HuH-7.5 (cell line): Measurements from ENCODE around the gene ABHD10.
"Not testable (repeated sequence)": the region's sequence is repeated elsewhere in the genome, so short reads cannot be mapped to it uniquely, and the experiment has no call there.

Source experiments
- DNase-seq: peaks from one replicate; pipeline ENCODE4 v3.0.0; 2011; ENCODE audit warnings: low spot score

The ABHD10 gene

DNA sequence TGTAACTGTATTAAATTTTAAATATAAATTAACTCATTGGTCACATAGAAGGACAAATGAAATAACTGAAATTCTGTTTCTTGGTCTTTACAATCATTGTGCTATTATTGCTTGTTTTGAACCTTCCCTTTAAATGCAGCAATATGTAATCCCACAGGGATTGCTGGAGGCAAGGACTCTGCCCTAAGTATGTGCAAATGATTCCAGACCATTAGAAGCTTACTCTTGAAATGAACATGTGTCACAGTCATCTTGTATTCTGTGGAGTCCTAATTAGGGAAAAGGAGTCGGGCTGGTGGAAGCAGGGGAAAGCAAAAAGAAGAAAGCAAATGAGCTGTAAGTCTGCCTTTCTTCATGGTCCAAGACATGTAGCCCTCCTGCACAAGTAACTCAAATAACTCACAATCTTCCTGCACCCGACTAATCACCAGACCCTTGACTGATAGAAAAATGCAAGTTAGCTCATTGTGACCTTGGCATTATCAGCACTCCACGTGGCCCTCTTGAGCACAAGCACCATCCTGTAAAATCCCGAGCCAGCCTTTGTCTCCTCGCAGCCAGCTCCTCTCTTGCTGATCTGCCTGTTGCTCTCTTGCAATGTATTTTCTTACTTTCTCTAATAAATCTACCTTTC is 53.4 kb downstream of the ABHD10 start:
- DNase-seq, result no peak

- DNase-seq, result no peak
Measured at GRCh38 chr3:112034436-112034835, 55.6 kb downstream of the ABHD10 start, which contains the start of gene TMPRSS7. Gene TMPRSS7 (plus strand): TSS chr3:112034736. CDS start chr3:112034846, 110 bp downstream.

- no peak for DNase-seq
Measured at GRCh38 chr3:112035241-112035640, 56.4 kb downstream of the ABHD10 start.

DNA sequence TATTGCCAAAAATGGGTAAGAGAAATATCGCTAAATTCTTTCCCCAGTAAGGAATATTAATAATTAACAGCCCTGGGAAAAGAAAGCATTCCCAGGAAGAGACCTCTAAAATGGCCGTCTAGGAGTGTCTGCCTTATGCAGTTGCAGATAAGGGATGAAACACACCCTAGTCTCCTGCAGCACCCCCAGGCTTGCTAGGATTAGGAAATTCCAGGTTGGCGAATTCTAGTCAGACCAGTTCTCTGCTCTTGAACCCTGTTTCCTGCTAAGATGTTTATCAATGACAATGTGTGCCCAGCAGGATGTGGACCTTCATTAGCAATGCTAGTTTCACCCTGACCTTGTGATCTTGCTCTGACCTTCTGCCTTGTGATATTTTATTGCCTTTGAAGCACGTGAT is 58.4 kb downstream of the ABHD10 start:
- DNase-seq, result not testable (repeated sequence)

DNA sequence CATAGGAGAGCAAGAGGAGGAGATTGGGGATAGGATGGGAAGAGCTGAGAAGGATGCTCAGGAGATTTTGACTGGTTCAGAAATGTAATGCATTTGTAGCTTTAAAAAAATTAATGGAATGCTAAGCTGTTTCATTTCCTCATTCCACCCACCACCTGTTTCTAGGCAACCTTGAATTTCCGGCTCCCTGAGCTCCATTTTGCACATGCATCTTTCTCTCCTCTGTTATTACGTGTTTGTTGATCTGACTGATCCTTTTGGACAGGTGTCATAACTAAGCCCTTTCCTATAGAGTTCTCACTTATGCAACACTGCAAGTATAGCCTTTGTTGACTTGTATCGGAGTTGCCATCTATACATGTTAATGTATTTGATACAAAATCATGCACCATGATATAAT is 60.0 kb downstream of the ABHD10 start:
- DNase-seq, result no peak

DNA sequence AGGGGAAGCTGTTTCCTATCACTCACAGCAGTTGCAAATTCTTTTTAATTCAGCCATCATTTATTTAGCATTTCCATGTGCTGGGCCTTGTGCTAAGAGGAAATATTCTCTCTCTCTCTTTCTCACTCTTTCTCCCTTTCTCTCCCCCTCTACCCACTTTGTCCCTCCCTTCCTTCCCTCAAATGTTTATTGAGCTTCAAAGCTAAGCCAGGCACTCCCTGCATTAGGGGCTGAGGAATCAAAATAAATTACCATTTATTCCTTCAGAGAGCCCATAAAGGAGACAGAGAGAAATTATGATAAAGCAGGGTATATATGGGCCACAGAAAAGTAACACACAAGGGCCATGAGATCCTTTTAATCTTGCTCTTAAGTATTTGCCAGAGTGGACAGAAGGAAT is 62.5 kb downstream of the ABHD10 start:
- DNase-seq, result no peak

DNA sequence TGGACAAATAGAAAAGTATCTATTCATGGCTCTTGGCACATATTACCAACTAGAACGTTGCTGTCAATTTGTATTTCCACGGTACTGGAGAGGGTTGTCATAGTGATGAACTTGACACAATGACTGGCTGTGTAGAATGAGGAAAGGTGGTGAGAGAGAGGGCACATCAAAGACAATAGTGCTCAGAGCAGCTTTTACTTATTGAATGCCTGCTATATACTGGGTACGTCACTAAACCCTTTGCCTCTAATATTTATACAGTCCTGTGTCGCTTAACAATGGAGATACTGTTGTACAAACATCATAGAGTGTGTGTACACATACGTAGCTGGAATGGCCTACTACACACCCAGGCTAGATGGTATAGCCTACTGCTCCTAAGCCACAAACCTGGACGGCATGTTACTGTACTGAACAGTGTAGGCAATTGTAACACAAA is 64.0 kb downstream of the ABHD10 start:
- DNase-seq, result no peak
